Stimulated activated CD8-positive, alpha-beta memory T cell treated with anti-CD3 and anti-CD28 coated beads, Interleukin-2, amount 100 ng/mL, for 48 hours (primary cell): Measurements from ENCODE around the gene HIPK4.
A peak's percentile ranks its signal among the peaks of the same experiment; 100 is the strongest.
"Not testable (repeated sequence)": the region's sequence is repeated elsewhere in the genome, so short reads cannot be mapped to it uniquely, and the experiment has no call there.

Source experiments
- DNase-seq, 2 donors: peaks; one replicate each; pipeline ENCODE4 v3.0.0-alpha.2; 2020; ENCODE audit warnings: low read depth in 2 of 2

Gene HIPK4, protein sequence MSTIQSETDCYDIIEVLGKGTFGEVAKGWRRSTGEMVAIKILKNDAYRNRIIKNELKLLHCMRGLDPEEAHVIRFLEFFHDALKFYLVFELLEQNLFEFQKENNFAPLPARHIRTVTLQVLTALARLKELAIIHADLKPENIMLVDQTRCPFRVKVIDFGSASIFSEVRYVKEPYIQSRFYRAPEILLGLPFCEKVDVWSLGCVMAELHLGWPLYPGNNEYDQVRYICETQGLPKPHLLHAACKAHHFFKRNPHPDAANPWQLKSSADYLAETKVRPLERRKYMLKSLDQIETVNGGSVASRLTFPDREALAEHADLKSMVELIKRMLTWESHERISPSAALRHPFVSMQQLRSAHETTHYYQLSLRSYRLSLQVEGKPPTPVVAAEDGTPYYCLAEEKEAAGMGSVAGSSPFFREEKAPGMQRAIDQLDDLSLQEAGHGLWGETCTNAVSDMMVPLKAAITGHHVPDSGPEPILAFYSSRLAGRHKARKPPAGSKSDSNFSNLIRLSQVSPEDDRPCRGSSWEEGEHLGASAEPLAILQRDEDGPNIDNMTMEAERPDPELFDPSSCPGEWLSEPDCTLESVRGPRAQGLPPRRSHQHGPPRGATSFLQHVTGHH

DNA sequence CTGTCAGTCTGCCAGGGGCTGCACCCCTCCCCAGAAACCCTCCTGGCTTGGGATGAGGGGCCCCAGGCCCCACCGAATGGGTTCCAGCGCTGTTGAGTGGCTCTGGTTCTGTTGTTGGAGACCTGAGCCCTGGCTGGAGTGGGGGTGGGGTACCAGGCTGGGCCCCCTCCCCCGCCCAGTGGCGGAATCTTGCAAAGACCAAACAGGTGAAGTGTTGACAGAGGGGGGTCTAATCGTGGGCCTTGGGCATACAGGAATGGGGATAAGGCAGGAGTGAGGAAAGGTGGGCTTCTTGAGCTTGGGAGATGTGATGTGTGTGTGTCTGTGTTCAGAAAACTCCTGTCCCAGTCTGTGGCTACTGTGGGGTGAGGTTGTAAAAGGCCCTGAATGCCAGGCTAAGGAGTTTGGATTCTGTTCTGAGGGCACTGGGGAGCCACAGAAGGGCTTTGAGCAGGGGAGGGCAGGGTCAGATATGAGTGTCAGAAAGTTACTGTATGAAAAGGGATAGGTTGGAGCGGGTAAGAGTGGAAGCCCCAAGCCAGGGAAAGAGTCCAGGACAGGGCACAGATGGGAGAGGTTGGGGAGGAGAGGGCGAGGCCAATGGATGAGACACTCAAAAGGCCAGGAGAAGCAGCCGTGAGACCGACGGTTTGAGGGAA lies at the start of gene HIPK4:
Gene HIPK4, minus strand, starts transcription at position 98 of the 659 bp plus-strand sequence. CDS start 279 bp downstream, outside the sequence.
- DNase-seq, result no peak

DNA sequence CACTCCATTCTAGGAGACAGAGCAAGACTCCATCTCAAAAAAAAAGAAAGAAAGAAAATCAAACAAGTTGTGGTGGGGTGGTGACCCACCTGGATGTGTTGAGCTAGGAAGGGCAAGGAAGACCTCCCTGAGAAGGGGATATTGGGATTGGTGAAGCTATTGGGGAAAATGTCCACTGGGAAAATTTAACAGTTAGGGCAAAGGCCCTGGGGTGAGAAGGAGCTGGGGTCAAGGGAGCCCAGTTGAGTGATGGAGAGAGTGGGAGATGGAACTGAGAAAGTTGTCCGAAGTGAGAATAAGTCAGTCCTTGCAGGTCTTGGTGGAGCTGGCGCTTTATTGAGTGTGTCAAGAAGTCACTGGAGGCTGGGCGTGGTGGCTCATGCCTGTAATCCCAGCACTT lies 48.3 kb upstream of the HIPK4 start:
- DNase-seq, result no peak

DNA sequence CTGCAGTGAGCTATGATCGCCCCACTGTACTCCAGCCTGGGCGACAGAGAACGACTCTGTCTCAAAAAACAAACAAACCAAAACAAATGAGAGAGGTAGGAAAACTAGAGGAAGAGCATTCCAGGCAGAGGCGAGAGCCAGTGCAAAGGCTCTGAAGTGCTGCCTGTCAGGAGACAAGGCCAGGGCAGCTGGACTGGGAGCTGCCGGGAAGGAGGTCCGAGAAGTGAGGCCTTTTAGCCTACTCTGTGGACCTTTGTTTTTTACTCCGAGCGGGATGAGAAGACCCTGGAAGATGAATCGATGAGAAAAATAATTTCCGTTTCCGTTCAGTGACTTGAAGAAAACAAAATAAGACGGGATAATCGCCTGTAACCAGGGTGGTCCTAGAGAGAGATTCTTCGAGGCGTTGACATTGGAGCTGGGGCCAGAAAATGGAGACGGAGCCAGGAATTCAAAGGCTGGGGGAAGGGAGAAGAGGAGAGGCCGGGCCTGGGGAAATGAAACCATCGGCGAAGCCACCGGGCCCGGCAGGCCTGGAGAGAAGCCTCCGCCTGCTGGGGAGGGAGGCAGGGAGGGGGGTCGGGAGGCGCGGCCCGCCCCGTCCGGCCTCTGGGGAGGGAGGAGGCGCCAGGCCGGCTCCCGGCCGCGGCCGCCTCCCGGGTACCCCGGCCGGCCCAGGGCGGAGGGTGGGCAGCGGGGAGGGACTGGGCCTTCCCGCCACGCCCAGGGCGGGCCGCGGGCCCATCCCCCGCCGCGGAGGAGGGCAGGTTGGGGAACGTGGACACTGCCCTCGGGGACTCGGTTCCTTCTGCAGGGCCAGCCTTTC lies 43.6 kb upstream of the HIPK4 start:
- DNase-seq, result peak in 1 of 2 donors; percentile 43

DNA sequence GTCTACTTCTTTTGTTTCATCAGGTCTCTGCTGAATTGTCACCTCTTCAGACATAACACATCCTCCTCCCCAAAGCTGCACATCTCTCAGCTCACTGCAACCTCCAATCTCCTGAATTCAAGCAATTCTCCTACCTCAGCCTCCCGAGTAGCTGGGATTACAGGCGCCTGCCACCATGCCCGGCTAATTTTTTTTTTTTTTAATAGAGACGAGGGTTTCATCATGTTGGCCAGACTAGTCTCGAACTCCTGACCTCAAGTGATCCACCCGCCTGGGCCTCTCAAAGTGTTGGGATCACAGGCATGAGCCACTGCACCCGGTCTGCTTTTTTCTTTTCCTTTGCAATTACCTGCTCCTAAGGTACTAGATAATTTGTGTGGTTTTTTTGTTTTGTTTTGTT lies 42.8 kb upstream of the HIPK4 start:
- DNase-seq, result not testable (repeated sequence)

GRCh38 chr19:40431698-40432097 lies 41.7 kb upstream of the HIPK4 start:
- no peak for DNase-seq

- DNase-seq, result not testable (repeated sequence)
These were observed 40.3 kb upstream of the HIPK4 start for GRCh38 chr19:40430242-40430641.

- not testable (repeated sequence) for DNase-seq
These were observed 38.2 kb upstream of the HIPK4 start for GRCh38 chr19:40428197-40428596.

DNA sequence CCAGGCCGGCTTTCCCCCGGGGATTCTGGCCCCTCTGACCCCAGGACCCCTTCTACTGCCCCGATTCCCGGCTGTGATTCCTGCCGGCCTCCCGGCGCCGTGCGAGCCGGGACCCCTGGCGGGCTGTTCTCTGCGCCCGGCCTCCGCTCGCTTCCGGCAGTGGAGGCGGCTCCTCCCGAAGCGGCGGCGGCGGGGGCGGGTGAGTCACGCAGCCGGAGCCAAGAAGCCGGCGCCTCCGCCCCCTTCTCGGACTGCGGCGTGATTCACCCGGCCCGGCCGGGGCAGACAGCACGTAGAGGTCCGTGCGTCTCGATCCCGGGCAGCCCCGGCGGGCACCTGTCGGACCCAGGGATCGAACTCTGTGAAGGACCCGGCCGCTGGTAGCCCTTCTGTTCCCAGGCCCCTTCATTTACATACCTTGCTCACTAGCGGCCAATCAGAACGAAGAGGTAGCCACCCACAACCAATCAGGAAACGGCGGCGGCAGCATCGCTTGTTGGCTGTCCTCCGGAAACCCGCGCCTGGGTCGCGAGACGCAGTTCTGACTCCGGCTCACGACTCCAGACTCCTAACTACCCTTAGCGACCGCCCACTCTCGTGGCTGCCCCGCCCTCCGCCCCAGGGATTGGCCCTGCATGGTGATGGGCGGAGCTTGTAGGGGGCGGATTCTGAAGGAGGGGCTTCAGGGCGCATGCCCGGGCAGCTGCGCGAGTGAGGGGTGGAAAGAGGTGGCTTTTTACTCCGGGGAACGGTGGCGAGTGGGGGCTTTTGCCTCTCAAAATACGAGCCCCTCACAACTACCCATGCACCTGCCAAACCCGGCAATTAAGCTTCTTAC lies 35.7 kb upstream of the HIPK4 start, which contains the start of gene SERTAD1:
Gene SERTAD1, minus strand, starts transcription at position 543 of the 838 bp plus-strand sequence. CDS start 2,446 bp downstream, outside the sequence.
- DNase-seq, result peak; percentile 100

GRCh38 chr19:40424637-40425449 lies 34.9 kb upstream of the HIPK4 start:
- no peak for DNase-seq

- DNase-seq, result no peak
These were observed 34.0 kb upstream of the HIPK4 start for GRCh38 chr19:40423938-40424337.

- no peak for DNase-seq
These were observed 33.0 kb upstream of the HIPK4 start for GRCh38 chr19:40422748-40423566.

DNA sequence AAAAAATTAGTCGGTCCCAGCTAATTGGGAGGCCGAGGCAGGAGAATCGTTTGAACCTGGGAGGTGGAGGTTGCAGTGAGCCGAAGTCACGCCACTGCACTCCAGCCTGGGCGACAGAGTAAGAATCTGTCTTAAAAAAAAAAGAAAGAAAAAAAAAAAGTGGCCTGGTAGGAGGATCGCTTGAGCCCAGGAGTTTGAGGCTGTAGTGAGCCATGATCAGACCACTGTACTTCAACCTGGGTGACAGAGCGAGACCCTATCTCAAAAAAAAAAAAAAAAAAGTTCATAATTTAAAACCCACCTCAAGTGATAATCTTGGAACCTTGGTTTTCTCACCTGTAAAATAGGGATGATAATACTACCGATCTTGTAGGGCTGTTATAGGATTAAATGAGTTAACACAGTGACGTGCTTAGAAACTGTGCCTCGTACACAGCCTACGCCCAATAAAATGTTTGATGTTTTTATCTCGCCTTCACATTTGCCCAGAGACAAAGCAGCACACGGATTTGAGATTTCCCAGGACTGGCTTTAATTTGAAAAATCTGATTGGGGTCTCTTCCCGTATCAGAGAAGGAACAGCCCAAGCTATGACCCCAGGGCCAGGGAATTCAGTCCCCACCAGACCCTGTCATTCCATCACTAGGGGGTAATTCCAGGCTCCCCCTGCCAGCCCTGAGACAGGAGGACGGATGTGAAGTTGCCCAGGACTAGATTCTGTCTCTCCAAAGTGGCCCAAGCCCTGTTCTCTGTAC lies 32.2 kb upstream of the HIPK4 start:
- no peak for DNase-seq

DNA sequence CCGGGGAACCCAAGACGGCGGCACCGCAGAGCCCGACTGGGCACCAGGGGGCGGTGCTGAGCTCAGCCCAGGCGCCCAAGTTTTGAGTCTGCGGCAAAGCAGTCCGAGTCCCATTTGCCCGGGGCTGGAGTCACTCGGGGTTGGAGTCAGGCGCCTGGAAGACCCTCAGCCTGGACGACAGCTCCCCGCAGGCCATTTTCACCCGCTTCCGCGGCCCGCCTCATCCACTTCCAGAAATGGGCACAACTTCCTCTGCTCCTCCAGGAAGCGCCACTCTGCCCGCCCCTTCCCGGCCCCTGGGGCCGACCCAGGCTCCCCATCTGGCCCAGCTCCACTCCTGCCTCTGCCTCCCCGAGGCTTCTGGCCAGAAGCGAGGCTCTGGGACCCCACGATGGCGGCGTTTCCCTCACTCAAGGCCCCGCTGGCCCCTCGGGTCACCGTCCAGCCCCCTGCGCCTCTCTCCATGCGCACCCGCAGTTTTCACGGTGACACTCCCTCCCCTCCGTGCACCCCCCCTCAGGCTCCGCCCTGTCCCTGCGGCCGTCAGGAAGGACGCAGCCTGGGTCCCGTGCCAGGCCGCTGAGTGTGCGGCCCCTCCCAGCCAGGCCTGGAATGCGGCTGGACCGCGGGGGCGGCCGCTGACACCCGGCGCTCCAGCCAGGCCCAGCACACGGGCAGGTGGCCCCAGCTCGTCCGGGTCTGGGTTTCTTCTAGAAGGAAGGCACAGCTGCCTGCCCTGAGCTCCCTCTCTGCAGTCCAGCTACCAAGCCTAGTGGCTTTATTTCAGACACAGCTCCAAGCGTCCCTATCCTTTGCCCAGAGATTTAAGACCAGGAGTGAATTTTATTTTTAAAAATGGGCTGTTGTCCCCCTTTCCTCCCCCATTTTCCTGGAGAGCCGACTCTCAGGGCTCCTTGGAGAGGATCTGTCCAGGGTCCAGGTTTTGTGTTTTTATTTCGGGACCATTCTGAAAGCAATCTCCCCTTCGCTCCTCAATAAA lies 31.1 kb upstream of the HIPK4 start:
- DNase-seq, result peak; percentile 62 to 63

GRCh38 chr19:40420451-40420765 lies 30.4 kb upstream of the HIPK4 start:
- no peak for DNase-seq

GRCh38 chr19:40419780-40420179 lies 29.8 kb upstream of the HIPK4 start:
- no peak for DNase-seq

- no peak for DNase-seq
These were observed 29.2 kb upstream of the HIPK4 start for GRCh38 chr19:40419066-40419612.

DNA sequence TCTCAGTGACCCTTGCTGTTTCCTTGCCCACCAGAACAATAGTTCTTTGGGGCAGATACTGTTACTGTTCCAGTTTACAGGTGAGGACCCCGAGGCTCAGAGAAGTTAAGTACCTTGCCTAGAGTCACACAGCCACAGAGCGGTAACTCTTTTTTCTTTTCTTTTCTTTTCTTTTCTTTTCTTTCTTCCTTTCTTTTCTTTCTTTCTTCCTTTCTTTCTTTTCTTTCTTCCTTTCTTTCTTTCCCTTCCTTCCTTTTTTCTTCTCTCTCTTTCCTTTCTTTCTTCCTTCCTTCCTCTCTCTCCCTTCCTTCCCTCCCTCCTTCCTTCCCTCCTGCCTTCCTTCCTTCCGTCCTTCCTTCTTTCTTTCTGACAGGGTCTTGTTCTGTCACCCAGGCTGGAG lies 28.1 kb upstream of the HIPK4 start:
- no peak for DNase-seq
